IMR-90 (cell line): ENCODE measurements around the gene PLCB3. TPM values are rescaled to one million over a fixed set of nuclear protein-coding genes. Genes with fewer than 3 reads are reported as not detected.
A peak's percentile ranks its signal among the peaks of the same experiment; 100 is the strongest.

ENCODE experiments used
- ATAC-seq: fragments of 200-7000 bp; cut with Tn5 transposase; 2 replicates; pipeline ENCODE4 v1.9.1; 2020; ENCODE audit warnings: low read depth, mild to moderate bottlenecking, moderate library complexity
- BruUV-seq: library from RNA; stranded (reverse); fragments of 400-500 nt; replicated peaks from 2 replicates; lab custom pipeline; 2021; lab: Mats Ljungman, UMichigan
- CTCF ChIA-PET: fragments of 300-600 bp; formaldehyde crosslinking; extraction: SDS; loops from one replicate; lab custom pipeline; 2021; ENCODE audit warnings: antibody characterized with exemption; lab: Yijun Ruan, JAX
- POLR2A ChIA-PET: fragments of 300-600 bp; sonication (Branson Sonifier 250); formaldehyde crosslinking; loops from one replicate; lab custom pipeline; 2022; ENCODE audit warnings: antibody characterized with exemption; ENCODE audit not compliant: unreplicated experiment; lab: Charles Lee
- DNase-seq: peaks from one replicate; pipeline ENCODE4 v3.0.0; 2013
- H2AFZ ChIP-seq: replicated peaks from 2 replicates; pipeline ENCODE3; 2013; ENCODE audit warnings: low read length, mild to moderate bottlenecking; ENCODE audit not compliant: poor library complexity
- H2AK5ac ChIP-seq: 2 replicates; pipeline ENCODE4 v1.6.1; 2013; ENCODE audit warnings: low read depth, low read length, inconsistent platforms
- H2AK9ac ChIP-seq: replicated peaks from 2 replicates; pipeline ENCODE3; 2013; ENCODE audit warnings: mild to moderate bottlenecking, low read depth, low read length, moderate library complexity; ENCODE audit not compliant: poor library complexity
- H2BK120ac ChIP-seq: 2 replicates; pipeline ENCODE4 v1.6.1; 2013; ENCODE audit warnings: low read depth, low read length, inconsistent platforms
- H2BK15ac ChIP-seq: 3 replicates; pipeline ENCODE4 v1.6.1; 2013; ENCODE audit warnings: low read depth, low read length, inconsistent platforms
- H2BK20ac ChIP-seq: 2 replicates; pipeline ENCODE4 v1.6.1; 2013; ENCODE audit warnings: low read depth, mild to moderate bottlenecking, inconsistent platforms, low read length, moderate library complexity
- H2BK5ac ChIP-seq: 2 replicates; pipeline ENCODE4 v1.6.1; 2013; ENCODE audit warnings: mild to moderate bottlenecking, low read depth, low read length, inconsistent platforms; ENCODE audit not compliant: poor library complexity, severe bottlenecking
- H3K14ac ChIP-seq: replicated peaks from 2 replicates; pipeline ENCODE4 v1.6.1; 2013; ENCODE audit warnings: low read depth, low read length, inconsistent platforms
- H3K18ac ChIP-seq: 2 replicates; pipeline ENCODE4 v1.6.1; 2013; ENCODE audit warnings: low read depth, low read length, control low read depth
- H3K23ac ChIP-seq: 2 replicates; pipeline ENCODE4 v1.6.1; 2013; ENCODE audit warnings: low read depth, low read length, inconsistent platforms
- H3K27ac ChIP-seq: 2 replicates; pipeline ENCODE4 v1.5.1; 2013; ENCODE audit warnings: mild to moderate bottlenecking, control low read depth, low read length; ENCODE audit not compliant: insufficient read depth
- H3K27me3 ChIP-seq: 2 replicates; pipeline ENCODE4 v1.6.1; 2013; ENCODE audit warnings: low read length; ENCODE audit not compliant: control insufficient read depth, insufficient read depth
- H3K36me3 ChIP-seq: 2 replicates; pipeline ENCODE4 v1.6.1; 2013; ENCODE audit warnings: low read length, mixed read lengths; ENCODE audit not compliant: control insufficient read depth, insufficient read depth
- H3K4ac ChIP-seq: 2 replicates; pipeline ENCODE4 v1.6.1; 2013; ENCODE audit warnings: low read depth, low read length, inconsistent platforms
- H3K4me1 ChIP-seq: 2 replicates; pipeline ENCODE4 v1.6.1; 2013; ENCODE audit warnings: low read length, mixed read lengths; ENCODE audit not compliant: control insufficient read depth, insufficient read depth
- H3K4me2 ChIP-seq: 2 replicates; pipeline ENCODE4 v1.6.1; 2013; ENCODE audit warnings: low read depth, mild to moderate bottlenecking, control low read depth, low read length, moderate library complexity
- H3K4me3 ChIP-seq: 2 replicates; pipeline ENCODE4 v1.5.1; 2013; ENCODE audit warnings: low read depth, mild to moderate bottlenecking, control low read depth, low read length, moderate library complexity; ENCODE audit not compliant: insufficient read depth
- H3K56ac ChIP-seq: 2 replicates; pipeline ENCODE4 v1.6.1; 2013; ENCODE audit warnings: low read length, inconsistent platforms; ENCODE audit not compliant: insufficient read depth; ENCODE audit errors: extremely low read depth
- H3K79me1 ChIP-seq, 2 experiments: 2 replicates each; pipeline ENCODE4 v1.6.1; 2013; ENCODE audit warnings: low read length in 2 of 2, inconsistent platforms in 1 of 2, low read depth in 1 of 2
- H3K9ac ChIP-seq: 2 replicates; pipeline ENCODE4 v1.6.1; 2013; ENCODE audit warnings: low read depth, low read length, control low read depth
- H3K9me1 ChIP-seq: 2 replicates; pipeline ENCODE4 v1.6.1; 2013; ENCODE audit warnings: low read length, inconsistent platforms; ENCODE audit not compliant: insufficient read depth
- H3K9me3 ChIP-seq: 2 replicates; pipeline ENCODE4 v1.6.1; 2013; ENCODE audit warnings: low read length; ENCODE audit not compliant: control insufficient read depth, insufficient read depth
- H4K20me1 ChIP-seq: 2 replicates; pipeline ENCODE4 v1.6.1; 2013; ENCODE audit warnings: low read length, inconsistent platforms; ENCODE audit not compliant: insufficient read depth
- H4K5ac ChIP-seq: 2 replicates; pipeline ENCODE4 v1.6.1; 2013; ENCODE audit warnings: mild to moderate bottlenecking, low read depth, low read length, control low read depth
- H4K8ac ChIP-seq, 2 experiments: 2 replicates each; pipeline ENCODE4 v1.6.1; 2013; ENCODE audit warnings: low read depth in 2 of 2, low read length in 2 of 2, control low read depth in 1 of 2, inconsistent platforms in 1 of 2
- H4K91ac ChIP-seq: 2 replicates; pipeline ENCODE4 v1.6.1; 2013; ENCODE audit warnings: low read depth, low read length, inconsistent platforms; ENCODE audit not compliant: insufficient read depth
- BHLHE40 ChIP-seq: fragments of 150-350 bp; IDR thresholded peaks from 2 replicates; pipeline ENCODE4 v1.6.1; 2016; ENCODE audit warnings: mild to moderate bottlenecking, low read depth, low read length
- CHD1 ChIP-seq: IDR thresholded peaks from 2 replicates; pipeline ENCODE4 v1.6.1; 2012; ENCODE audit warnings: low read depth, low read length, improper control_type of control experiment
- FOS ChIP-seq: fragments of 150-350 bp; IDR thresholded peaks from 2 replicates; pipeline ENCODE4 v1.6.1; 2016; ENCODE audit warnings: low read depth, low read length
- MAFK ChIP-seq: IDR thresholded peaks from 2 replicates; pipeline ENCODE4 v1.6.1; 2012; ENCODE audit warnings: low read depth, low read length, improper control_type of control experiment
- MAZ ChIP-seq: IDR thresholded peaks from 2 replicates; pipeline ENCODE4 v1.6.1; 2012; ENCODE audit warnings: low read depth, mild to moderate bottlenecking, low read length, improper control_type of control experiment, moderate library complexity, borderline replicate concordance
- MXI1 ChIP-seq: IDR thresholded peaks from 2 replicates; pipeline ENCODE4 v1.6.1; 2012; ENCODE audit warnings: low read depth, mild to moderate bottlenecking, low read length, moderate library complexity, borderline replicate concordance
- NFE2L2 ChIP-seq: fragments of 150-350 bp; IDR thresholded peaks from 2 replicates; pipeline ENCODE4 v1.6.1; 2016; ENCODE audit warnings: low read depth, mild to moderate bottlenecking, low read length
- RAD21 ChIP-seq: IDR thresholded peaks from 2 replicates; pipeline ENCODE4 v1.6.1; 2012; ENCODE audit warnings: low read length, improper control_type of control experiment
- RFX5 ChIP-seq: IDR thresholded peaks from 2 replicates; pipeline ENCODE4 v1.8.0; 2012; ENCODE audit warnings: low read depth, mild to moderate bottlenecking, low read length, moderate library complexity
- SMC3 ChIP-seq: fragments of 150-350 bp; IDR thresholded peaks from 2 replicates; pipeline ENCODE4 v1.6.1; 2016; ENCODE audit warnings: low read depth, mild to moderate bottlenecking, antibody characterized with exemption, low read length, moderate library complexity
- WGBS, 2 experiments: methylation state at CpG; one replicate each; pipeline versions ENCODE4 v1.1.5 to v1.1.7; 2013; ENCODE audit warnings: missing lambda C conversion rate in 2 of 2; ENCODE audit not compliant: insufficient read length in 1 of 2; ENCODE audit errors: extremely low coverage in 2 of 2; 5-methylcytosine and 5-hydroxymethylcytosine counted together
- dilution Hi-C: fragments of 300-500 bp; cut with HindIII; formaldehyde crosslinking; loops from one replicate; pipeline ENCODE4 v1.14.3; 2018; ENCODE audit warnings: low sequenced_read_pairs; ENCODE audit not compliant: unreplicated experiment
- in situ Hi-C: fragments of 300-500 bp; cut with MboI; formaldehyde crosslinking; loops from 3 replicates; pipeline ENCODE4 v1.14.3; 2019; ENCODE audit warnings: low sequenced_read_pairs, inconsistent platforms, mixed read lengths
- intact Hi-C: fragments of 100-400 bp; cut with micrococcal nuclease; formaldehyde crosslinking; loops from 2 replicates; pipeline ENCODE4 v1.10.0; 2022
- polyA plus RNA-seq, 3 experiments: library from polyadenylated mRNA; depleted of rRNA; stranded (reverse); fragments of >200 nt; gene quantifications; 2 replicates each; pipeline ENCODE4 v1.2.3, GENCODE V29; 2012; ENCODE audit warnings: low replicate concordance in 1 of 3
- total RNA-seq: library from RNA; depleted of rRNA; stranded (reverse); fragments of >200 nt; gene quantifications from 2 replicates; pipeline ENCODE4 v1.2.3, GENCODE V29; 2012
- TF ChIP-seq, protein P1 (sequence below): fragments of 150-350 bp; IDR thresholded peaks from 2 replicates; pipeline ENCODE4 v1.6.1; 2017; ENCODE audit warnings: mild to moderate bottlenecking, antibody characterized with exemption, low read length, low read depth
- TF ChIP-seq, protein P2 (sequence below): conservative IDR thresholded peaks from 2 replicates; pipeline ENCODE4 v1.5.1; 2012; ENCODE audit warnings: mild to moderate bottlenecking, low read depth, low read length, improper control_type of control experiment

Gene PLCB3
- total and polyA plus RNA-seq, 2 of the 4 experiments (the other 2 are of a cell fraction) = 23.9 to 24.9 TPM

DNA sequence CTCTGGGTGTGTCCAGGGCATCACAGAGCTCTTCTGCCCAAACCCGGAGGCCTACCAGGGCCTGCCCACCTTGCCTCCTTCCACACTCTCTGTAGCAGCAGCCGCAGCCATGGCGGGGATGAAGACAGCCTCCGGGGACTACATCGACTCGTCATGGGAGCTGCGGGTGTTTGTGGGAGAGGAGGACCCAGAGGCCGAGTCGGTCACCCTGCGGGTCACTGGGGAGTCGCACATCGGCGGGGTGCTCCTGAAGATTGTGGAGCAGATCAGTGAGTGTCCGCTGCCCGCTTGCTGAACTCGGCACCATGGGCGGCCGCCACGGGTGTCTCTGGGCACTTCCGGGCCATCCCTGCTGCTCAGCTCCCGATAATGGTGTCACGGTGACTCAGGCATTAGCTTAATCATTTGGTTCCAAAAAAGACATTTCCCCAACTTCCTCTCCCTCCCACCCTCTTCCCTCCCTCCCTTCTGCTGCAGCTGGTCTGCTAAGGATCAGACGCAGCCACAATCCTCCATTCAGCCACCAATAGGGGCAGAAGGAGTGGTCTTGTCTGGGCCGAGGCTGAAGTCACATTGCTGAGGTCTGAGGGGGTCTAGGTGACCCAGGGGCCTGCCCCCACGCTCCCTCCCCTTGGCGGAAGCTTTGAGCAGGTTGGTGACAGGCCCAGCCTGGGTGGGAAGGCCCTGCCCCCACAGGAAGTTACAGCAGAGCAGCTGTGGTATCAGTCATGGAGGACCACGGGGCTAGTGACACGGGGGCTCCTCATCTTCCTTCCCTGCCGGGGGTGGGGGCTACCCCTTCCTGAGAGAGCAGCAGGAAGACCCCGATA is 43.9 kb upstream of the PLCB3 start:
- H3K18ac ChIP-seq = peak overlapping the region; percentile 50
- peak overlapping the region; percentile 46; the same call in 1 of the 2 replicates for H3K23ac ChIP-seq
- POLR2A ChIA-PET = no interaction called here
- intact Hi-C loops (loop anchor here (10.0 kb wide), 1 partner anchor 447 kb away; no protein-coding TSS in a partner anchor), in situ Hi-C loops (no loop called here), dilution Hi-C loops (no loop called here)
- peak overlapping the region; percentile 61 for H3K14ac ChIP-seq
- peak; percentile 78 for DNase-seq
- H3K36me3 ChIP-seq = peaks cover 36% of the 10 kb centered on the region
- peak overlapping the region; percentile 88 to 95 for H4K8ac ChIP-seq
- H3K27ac ChIP-seq = peak overlapping the region; percentile 62
- WGBS, 2 experiments = 53% methylated on average over 3 of the region's 30 CpGs; no CpG with 5 or more reads in 1 of the 2 experiments
- peak overlapping the region; percentile 91 for H2BK5ac ChIP-seq
- peak overlapping the region; percentile 95 for H2AK9ac ChIP-seq
- peak overlapping the region; percentile 14 for H3K4me2 ChIP-seq
- peaks cover 8% of the 10 kb centered on the region; the same call in 1 of the 2 replicates for H4K20me1 ChIP-seq
- peak overlapping the region; percentile 89 for H3K4ac ChIP-seq
- peak overlapping the region; percentile 92 for H4K5ac ChIP-seq
- H3K79me1 ChIP-seq = peaks cover 0 to 28% of the 10 kb centered on the region in 2 experiments; a peak in 3 of 4 replicates
- no TSS peak for BruUV-seq
- TF ChIP-seq FOS (no peak), BHLHE40 (no peak), NFE2L2 (peak; percentile 63), SMC3 (no peak), RAD21 (no peak), RFX5 (no peak), MXI1 (no peak), MAZ (peak; percentile 34; the same call in 1 of the 2 replicates), CHD1 (no peak), MAFK (no peak)
- TF ChIP-seq, protein P1, sequence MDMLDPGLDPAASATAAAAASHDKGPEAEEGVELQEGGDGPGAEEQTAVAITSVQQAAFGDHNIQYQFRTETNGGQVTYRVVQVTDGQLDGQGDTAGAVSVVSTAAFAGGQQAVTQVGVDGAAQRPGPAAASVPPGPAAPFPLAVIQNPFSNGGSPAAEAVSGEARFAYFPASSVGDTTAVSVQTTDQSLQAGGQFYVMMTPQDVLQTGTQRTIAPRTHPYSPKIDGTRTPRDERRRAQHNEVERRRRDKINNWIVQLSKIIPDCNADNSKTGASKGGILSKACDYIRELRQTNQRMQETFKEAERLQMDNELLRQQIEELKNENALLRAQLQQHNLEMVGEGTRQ = no peak
- TF ChIP-seq, protein P2, sequence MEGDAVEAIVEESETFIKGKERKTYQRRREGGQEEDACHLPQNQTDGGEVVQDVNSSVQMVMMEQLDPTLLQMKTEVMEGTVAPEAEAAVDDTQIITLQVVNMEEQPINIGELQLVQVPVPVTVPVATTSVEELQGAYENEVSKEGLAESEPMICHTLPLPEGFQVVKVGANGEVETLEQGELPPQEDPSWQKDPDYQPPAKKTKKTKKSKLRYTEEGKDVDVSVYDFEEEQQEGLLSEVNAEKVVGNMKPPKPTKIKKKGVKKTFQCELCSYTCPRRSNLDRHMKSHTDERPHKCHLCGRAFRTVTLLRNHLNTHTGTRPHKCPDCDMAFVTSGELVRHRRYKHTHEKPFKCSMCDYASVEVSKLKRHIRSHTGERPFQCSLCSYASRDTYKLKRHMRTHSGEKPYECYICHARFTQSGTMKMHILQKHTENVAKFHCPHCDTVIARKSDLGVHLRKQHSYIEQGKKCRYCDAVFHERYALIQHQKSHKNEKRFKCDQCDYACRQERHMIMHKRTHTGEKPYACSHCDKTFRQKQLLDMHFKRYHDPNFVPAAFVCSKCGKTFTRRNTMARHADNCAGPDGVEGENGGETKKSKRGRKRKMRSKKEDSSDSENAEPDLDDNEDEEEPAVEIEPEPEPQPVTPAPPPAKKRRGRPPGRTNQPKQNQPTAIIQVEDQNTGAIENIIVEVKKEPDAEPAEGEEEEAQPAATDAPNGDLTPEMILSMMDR = no peak
- ATAC-seq = peak; percentile 60
- peak overlapping the region; percentile 72 for H2BK120ac ChIP-seq
- CTCF ChIA-PET = interaction anchor here (0.7 to 2.0 kb wide), 2 partner anchors 10 to 94 kb away, joined by 3 to 7 read pairs; no protein-coding TSS in a partner anchor
- peak overlapping the region; percentile 94 for H4K91ac ChIP-seq
- H2BK15ac ChIP-seq = peak overlapping the region; percentile 15; the same call in 1 of the 3 replicates
- H2AFZ ChIP-seq = peak overlapping the region; percentile 94
- H3K9me1 ChIP-seq = no peaks in the 10 kb centered on the region; the same call in 1 of the 2 replicates
- no peak overlapping the region for H3K4me3 ChIP-seq
- no peaks in the 10 kb centered on the region for H3K9me3 ChIP-seq
- peak overlapping the region; percentile 5; the same call in 1 of the 2 replicates for H3K56ac ChIP-seq
- H3K27me3 ChIP-seq = no peaks in the 10 kb centered on the region
- H3K9ac ChIP-seq = no peak overlapping the region; the same call in 1 of the 2 replicates
- H3K4me1 ChIP-seq = peaks cover 10% of the 10 kb centered on the region
- H2BK20ac ChIP-seq = peak overlapping the region; percentile 8; the same call in 1 of the 2 replicates
- peak overlapping the region; percentile 76 for H2AK5ac ChIP-seq
